Measurements from ENCODE around the gene RHEB. TPM values are rescaled to one million over a fixed set of nuclear protein-coding genes. Genes with fewer than 3 reads are reported as not detected.

RHEB gene
- total and polyA plus RNA-seq, 8 donors, result 28.6 to 65.9 (median 35.8) TPM

GRCh38 chr7:151505836-151506468 lies 13.7 kb downstream of the RHEB start:
- FAIRE-seq, result no peak
- H3K9me3 ChIP-seq, result no peaks in the 10 kb centered on the region
- TF ChIP-seq CTCF (IDR thresholded peaks at IDR 0.05), result no peak
- peaks cover 11 to 16% (median 14%) of the 10 kb centered on the region in 3 donors for H3K4me1 ChIP-seq
- intact Hi-C loops (cut with DNase I), result no loop called here
- no peak for DNase-seq
- no peak overlapping the region for H3K4me3 ChIP-seq
- WGBS, 2 donors, result 97 to 98% methylated on average over 4 of the region's 4 CpGs
- no peaks in the 10 kb centered on the region for H3K27me3 ChIP-seq
- H3K36me3 ChIP-seq, result no peaks in the 10 kb centered on the region
- no peak for ATAC-seq
- no peak overlapping the region for H3K27ac ChIP-seq

GRCh38 chr7:151505433-151505832 lies 14.3 kb downstream of the RHEB start:
- intact Hi-C loops (cut with DNase I), result no loop called here
- ATAC-seq, result no peak
- Histone ChIP-seq H3K27ac (no peak overlapping the region), H3K9me3 (no peaks in the 10 kb centered on the region), H3K27me3 (no peaks in the 10 kb centered on the region), H3K4me3 (no peak overlapping the region), H3K36me3 (no peaks in the 10 kb centered on the region), H3K4me1 (peaks cover 11 to 16% (median 12%) of the 10 kb centered on the region in 3 donors)
- no peak for DNase-seq
- 92 to 96% methylated on average over 2 of the region's 2 CpGs for WGBS, 2 donors
- FAIRE-seq, result no peak
- no peak for TF ChIP-seq CTCF (IDR thresholded peaks at IDR 0.05)

- H3K27ac ChIP-seq, result no peak overlapping the region
- WGBS, 2 donors, result 54% methylated on average over 4 of the region's 4 CpGs
- H3K9me3 ChIP-seq, result no peaks in the 10 kb centered on the region
- FAIRE-seq, result no peak
- ATAC-seq, result no peak
- TF ChIP-seq CTCF (IDR thresholded peaks at IDR 0.05), result no peak
- H3K36me3 ChIP-seq, result no peaks in the 10 kb centered on the region
- peaks cover 8 to 16% (median 11%) of the 10 kb centered on the region in 3 donors for H3K4me1 ChIP-seq
- no peak for DNase-seq
- H3K4me3 ChIP-seq, result no peak overlapping the region
- no peaks in the 10 kb centered on the region for H3K27me3 ChIP-seq
- intact Hi-C loops (cut with DNase I), result no loop called here
These were observed 14.9 kb downstream of the RHEB start for GRCh38 chr7:151504715-151505326.

- FAIRE-seq (no peak), DNase-seq (peak in 2 of 6 donors; percentile 42 to 68), ATAC-seq (peak; percentile 86 to 94 (median 90))
- Histone ChIP-seq H3K4me1 (peaks cover 8 to 17% (median 11%) of the 10 kb centered on the region in 3 donors), H3K27ac (no peak overlapping the region), H3K27me3 (no peaks in the 10 kb centered on the region), H3K36me3 (no peaks in the 10 kb centered on the region), H3K9me3 (no peaks in the 10 kb centered on the region), H3K4me3 (no peak overlapping the region)
- TF ChIP-seq CTCF (IDR thresholded peaks at IDR 0.05), result no peak
- intact Hi-C loops (cut with DNase I), result no loop called here
- 53% methylated on average over 7 of the region's 7 CpGs for WGBS, 2 donors
These were observed 15.6 kb downstream of the RHEB start for GRCh38 chr7:151503902-151504714.

Measured in pancreas (tissue), 10 donors.